Nephron progenitor cell (in vitro differentiated cells): Measurements from ENCODE around the gene KLRD1.
"Not testable (repeated sequence)": the region's sequence is repeated elsewhere in the genome, so short reads cannot be mapped to it uniquely, and the experiment has no call there.

Source experiments
- DNase-seq: peaks from one replicate; pipeline ENCODE4 v3.0.0; 2021
- H3K27ac Mint-ChIP-seq: 2 replicates; pipeline ENCODE4 v1.8.0; 2021; ENCODE audit warnings: mild to moderate bottlenecking, moderate library complexity, mixed read lengths
- H3K27me3 Mint-ChIP-seq: 2 replicates; pipeline ENCODE4 v1.8.0; 2021; ENCODE audit warnings: mild to moderate bottlenecking, low read depth, mixed read lengths; ENCODE audit not compliant: poor library complexity
- H3K36me3 Mint-ChIP-seq: 2 replicates; pipeline ENCODE4 v1.8.0; 2021; ENCODE audit warnings: low read depth, mixed read lengths
- H3K4me1 Mint-ChIP-seq: 2 replicates; pipeline ENCODE4 v1.8.0; 2021; ENCODE audit warnings: mixed read lengths
- H3K4me3 Mint-ChIP-seq: 2 replicates; pipeline ENCODE4 v1.8.0; 2021; ENCODE audit warnings: mild to moderate bottlenecking, moderate library complexity, mixed read lengths
- H3K9me3 Mint-ChIP-seq: 2 replicates; pipeline ENCODE4 v1.8.0; 2021; ENCODE audit warnings: mild to moderate bottlenecking, moderate library complexity, mixed read lengths
- TF ChIP-seq, protein P1 (sequence below): fragments of 200-600 bp; sonication (generic); IDR thresholded peaks from 2 replicates; pipeline ENCODE4 v1.5.0; 2021; ENCODE audit warnings: antibody characterized with exemption

Gene KLRD1

DNA sequence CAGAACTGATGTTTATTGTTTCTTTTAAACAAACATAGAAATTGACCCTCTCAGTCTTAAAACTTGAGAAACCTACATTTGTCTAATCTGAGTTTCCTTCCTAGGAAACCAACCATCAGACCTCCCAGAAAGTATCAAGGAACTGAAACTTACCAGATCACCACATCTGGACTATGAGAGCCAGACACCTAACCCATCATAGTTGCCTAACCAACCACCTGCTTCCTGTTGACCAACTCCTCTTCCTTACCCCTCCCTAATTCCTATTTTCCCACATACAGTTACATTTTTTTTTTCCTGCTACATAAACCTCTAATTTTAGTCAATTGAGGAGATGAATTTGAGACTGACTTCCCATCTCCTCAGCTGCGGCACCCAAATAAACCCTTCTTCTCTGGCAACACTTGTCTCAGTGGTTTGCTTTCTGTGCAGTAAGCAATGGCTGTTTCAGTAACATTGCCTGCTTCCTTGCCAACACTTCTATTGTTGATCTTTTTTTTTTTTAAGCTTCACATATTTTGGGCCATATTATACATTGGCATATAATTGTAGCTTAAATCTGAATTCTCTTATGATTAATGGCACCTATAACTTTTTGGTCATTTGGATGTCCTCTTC is 34.3 kb downstream of the KLRD1 start:
- TF ChIP-seq, protein P1, sequence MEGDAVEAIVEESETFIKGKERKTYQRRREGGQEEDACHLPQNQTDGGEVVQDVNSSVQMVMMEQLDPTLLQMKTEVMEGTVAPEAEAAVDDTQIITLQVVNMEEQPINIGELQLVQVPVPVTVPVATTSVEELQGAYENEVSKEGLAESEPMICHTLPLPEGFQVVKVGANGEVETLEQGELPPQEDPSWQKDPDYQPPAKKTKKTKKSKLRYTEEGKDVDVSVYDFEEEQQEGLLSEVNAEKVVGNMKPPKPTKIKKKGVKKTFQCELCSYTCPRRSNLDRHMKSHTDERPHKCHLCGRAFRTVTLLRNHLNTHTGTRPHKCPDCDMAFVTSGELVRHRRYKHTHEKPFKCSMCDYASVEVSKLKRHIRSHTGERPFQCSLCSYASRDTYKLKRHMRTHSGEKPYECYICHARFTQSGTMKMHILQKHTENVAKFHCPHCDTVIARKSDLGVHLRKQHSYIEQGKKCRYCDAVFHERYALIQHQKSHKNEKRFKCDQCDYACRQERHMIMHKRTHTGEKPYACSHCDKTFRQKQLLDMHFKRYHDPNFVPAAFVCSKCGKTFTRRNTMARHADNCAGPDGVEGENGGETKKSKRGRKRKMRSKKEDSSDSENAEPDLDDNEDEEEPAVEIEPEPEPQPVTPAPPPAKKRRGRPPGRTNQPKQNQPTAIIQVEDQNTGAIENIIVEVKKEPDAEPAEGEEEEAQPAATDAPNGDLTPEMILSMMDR: no peak
- Mint-ChIP-seq H3K27ac (no peak overlapping the region), H3K36me3 (peaks cover 10% of the 10 kb centered on the region), H3K4me3 (no peak overlapping the region), H3K9me3 (peaks cover 21% of the 10 kb centered on the region), H3K4me1 (no peaks in the 10 kb centered on the region), H3K27me3 (peaks cover 4% of the 10 kb centered on the region)
- DNase-seq: no peak

DNA sequence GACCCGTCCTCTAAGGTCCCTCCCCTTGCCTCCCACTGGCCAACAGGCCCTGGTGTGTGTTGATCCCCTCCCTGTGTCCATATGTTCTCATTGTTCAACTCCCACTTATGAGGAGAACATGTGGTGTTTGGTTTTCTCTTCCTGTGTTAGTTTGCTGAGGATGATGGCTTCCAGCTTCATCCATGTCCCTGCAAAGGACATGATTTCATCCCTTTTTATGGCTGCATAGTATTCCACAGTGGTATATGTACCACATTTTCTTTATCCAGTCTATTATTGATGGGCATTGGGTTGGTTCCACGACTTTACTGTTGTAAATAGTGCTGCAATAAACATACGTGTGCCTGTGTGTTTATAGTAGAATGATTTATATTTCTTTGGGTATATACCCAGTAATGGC is 43.8 kb downstream of the KLRD1 start:
- H3K27ac Mint-ChIP-seq, DNase-seq, H3K4me1 Mint-ChIP-seq, H3K4me3 Mint-ChIP-seq, H3K27me3 Mint-ChIP-seq: not testable (repeated sequence)
- H3K9me3 Mint-ChIP-seq: peaks cover 46% of the 10 kb centered on the region
- peaks cover 15% of the 10 kb centered on the region for H3K36me3 Mint-ChIP-seq

DNA sequence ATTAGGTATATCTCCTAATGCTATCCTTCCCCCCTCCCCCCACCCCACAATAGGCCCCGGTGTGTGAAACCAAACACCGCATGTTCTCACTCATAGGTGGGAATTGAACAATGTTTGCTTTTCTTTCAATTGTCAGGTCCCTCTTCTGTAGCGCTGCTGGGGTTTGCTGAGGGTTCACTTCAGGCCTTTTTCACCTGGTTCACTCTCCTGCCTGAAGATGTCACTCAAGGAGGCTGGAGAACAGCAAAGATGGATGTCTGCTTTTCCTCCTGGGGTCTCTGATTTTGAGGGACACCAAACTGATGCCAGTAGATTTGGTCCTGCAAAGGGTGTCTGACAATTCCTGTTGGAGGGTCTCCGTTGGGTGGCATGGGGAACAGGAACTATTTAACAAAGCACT is 46.4 kb downstream of the KLRD1 start:
- Mint-ChIP-seq H3K27me3 (no peaks in the 10 kb centered on the region), H3K27ac (no peak overlapping the region), H3K36me3 (peaks cover 20% of the 10 kb centered on the region), H3K9me3 (peaks cover 52% of the 10 kb centered on the region), H3K4me1 (peaks cover 3% of the 10 kb centered on the region), H3K4me3 (no peak overlapping the region)
- TF ChIP-seq, protein P1: no peak
- DNase-seq: no peak

DNA sequence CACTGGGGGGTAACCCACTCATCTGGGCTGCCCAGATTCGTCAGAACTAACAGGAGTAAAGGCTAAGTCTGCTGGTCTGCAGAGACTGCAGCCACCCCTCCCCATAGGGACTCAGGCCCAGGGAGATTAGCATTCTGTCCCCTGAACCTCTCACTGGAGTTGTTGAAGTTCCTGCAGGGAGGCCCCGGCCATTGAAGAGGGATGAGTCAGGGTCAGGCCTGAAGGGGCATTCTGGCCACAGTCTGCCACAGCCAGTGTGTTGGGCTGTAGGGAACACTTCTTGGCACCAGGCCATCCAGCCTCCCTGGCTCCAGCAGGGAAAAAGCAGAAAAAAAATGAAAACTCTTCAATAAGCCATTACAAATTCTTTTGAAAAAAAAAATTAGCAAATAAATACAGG is 46.8 kb downstream of the KLRD1 start:
- no peaks in the 10 kb centered on the region for H3K27me3 Mint-ChIP-seq
- peaks cover 56% of the 10 kb centered on the region for H3K9me3 Mint-ChIP-seq
- H3K36me3 Mint-ChIP-seq: peaks cover 24% of the 10 kb centered on the region
- TF ChIP-seq, protein P1: no peak
- peaks cover 3% of the 10 kb centered on the region for H3K4me1 Mint-ChIP-seq
- H3K27ac Mint-ChIP-seq: no peak overlapping the region
- DNase-seq: no peak
- no peak overlapping the region for H3K4me3 Mint-ChIP-seq

DNA sequence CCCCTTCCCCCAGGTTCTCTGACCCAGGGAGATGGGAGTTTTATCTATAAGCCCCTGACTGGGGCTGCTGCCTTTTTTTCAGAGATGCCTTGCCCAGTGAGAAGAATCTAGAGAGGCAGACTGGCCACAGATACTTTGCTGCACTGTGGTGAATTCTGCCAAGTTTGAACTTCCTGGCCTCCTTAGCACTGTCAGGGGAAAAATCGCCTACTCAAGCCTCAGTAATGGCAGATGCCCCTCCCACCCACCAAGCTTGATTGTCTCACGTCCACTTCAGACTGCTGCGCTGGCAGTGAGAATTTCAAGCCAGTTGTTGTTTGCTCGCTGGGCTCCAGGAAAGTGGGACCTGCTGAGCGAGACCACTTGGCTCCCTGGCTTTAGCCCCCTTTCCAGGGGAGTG is 50.5 kb downstream of the KLRD1 start:
- Mint-ChIP-seq H3K36me3 (peaks cover 15% of the 10 kb centered on the region), H3K27me3 (peaks cover 3% of the 10 kb centered on the region), H3K4me3 (no peak overlapping the region), H3K9me3 (peaks cover 35% of the 10 kb centered on the region), H3K4me1 (peaks cover 18% of the 10 kb centered on the region), H3K27ac (no peak overlapping the region)
- no peak for DNase-seq
- TF ChIP-seq, protein P1: no peak

DNA sequence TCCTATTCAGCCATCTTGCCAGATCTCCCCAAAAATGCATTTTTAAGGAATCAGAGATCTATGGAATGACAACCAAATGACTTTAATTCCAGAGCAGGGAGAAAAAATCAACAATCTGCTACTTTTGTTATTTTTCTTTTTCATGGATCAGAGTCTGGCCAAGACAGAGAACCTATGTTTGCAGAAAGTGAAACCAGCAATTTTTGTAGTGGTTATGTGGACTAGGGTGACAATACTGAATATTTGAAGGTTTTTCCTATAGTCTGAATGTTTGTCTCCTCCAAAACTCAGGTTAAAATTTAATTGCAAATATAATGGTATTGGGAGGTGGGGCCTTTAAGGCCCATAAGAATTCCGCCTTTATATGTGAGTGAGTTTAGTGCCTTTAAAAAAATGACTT is 51.3 kb downstream of the KLRD1 start:
- TF ChIP-seq, protein P1: no peak

More for the DNA sequence above, 51.3 kb downstream of the KLRD1 start:
- H3K36me3 Mint-ChIP-seq: peaks cover 14% of the 10 kb centered on the region
- no peak overlapping the region for H3K27ac Mint-ChIP-seq
- no peak for DNase-seq
- no peak overlapping the region for H3K4me3 Mint-ChIP-seq
- H3K27me3 Mint-ChIP-seq: peaks cover 3% of the 10 kb centered on the region
- H3K4me1 Mint-ChIP-seq: peaks cover 18% of the 10 kb centered on the region
- peaks cover 29% of the 10 kb centered on the region for H3K9me3 Mint-ChIP-seq
